Brain microvascular endothelial cell (primary cell): ENCODE results near the gene UBL3.

Experiments used
- DNase-seq: peaks from one replicate; pipeline ENCODE4 v3.0.0-alpha.2; 2020
- H3K27ac ChIP-seq: fragments of 250-450 bp; sonication (Bioruptor Pico); 2 replicates; pipeline ENCODE4 v1.5.1; 2020; ENCODE audit warnings: mild to moderate bottlenecking, moderate library complexity
- H3K27me3 ChIP-seq: fragments of 250-450 bp; sonication (Bioruptor Pico); replicated peaks from 2 replicates; pipeline ENCODE4 v1.5.1; 2020; ENCODE audit warnings: mild to moderate bottlenecking
- H3K36me3 ChIP-seq: fragments of 250-450 bp; sonication (Bioruptor Pico); replicated peaks from 2 replicates; pipeline ENCODE4 v1.5.1; 2020; ENCODE audit warnings: mild to moderate bottlenecking
- H3K4me3 ChIP-seq: 2 replicates; pipeline ENCODE4 v1.5.1; 2011; ENCODE audit warnings: low read depth, mild to moderate bottlenecking, control low read depth, low read length, moderate library complexity
- CTCF ChIP-seq: IDR thresholded peaks from 2 replicates; pipeline ENCODE4 v1.5.1; 2011; ENCODE audit warnings: low read depth, mild to moderate bottlenecking, moderate library complexity, low read length, control low read depth, inconsistent platforms; ENCODE audit errors: missing control alignments
- in situ Hi-C: cut with HindIII; loops from 2 replicates; pipeline ENCODE4 v1.10.0; 2017; ENCODE audit warnings: low sequenced_read_pairs, low pct_ligation_motif_present

UBL3 gene

DNA sequence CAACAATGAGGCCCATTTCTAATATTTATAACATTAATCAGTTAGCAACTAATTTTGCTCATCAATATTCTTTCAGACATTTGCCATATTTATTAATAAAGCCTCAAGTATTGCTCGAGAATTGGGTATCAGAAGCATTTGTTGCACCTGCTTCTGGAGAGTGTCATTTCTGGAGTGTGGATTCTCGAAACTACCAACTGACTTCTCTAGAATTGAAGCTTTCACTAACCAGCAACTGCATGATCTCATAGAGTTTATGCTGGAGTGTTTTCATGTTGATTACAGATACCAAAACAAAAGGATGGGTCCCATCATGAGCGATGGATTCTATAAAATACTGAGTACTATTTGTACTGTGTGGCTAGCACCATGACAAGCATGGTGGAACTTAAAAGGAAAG, 133.9 kb downstream of the UBL3 start:
- in situ Hi-C loops = no loop called here
- peaks cover 5% of the 10 kb centered on the region for H3K27me3 ChIP-seq
- H3K4me3 ChIP-seq = no peak overlapping the region
- H3K27ac ChIP-seq = no peak overlapping the region
- no peaks in the 10 kb centered on the region for H3K36me3 ChIP-seq
- no peak for DNase-seq
- TF ChIP-seq CTCF = no peak
